H9 (cell line): ENCODE data around the gene EXOC6. TPM values are rescaled to one million over a fixed set of nuclear protein-coding genes. Genes with fewer than 3 reads are reported as not detected.

Source experiments
- DNase-seq: peaks from one replicate; pipeline ENCODE4 v3.0.0-alpha.2; 2017
- H2AFZ ChIP-seq: one replicate; pipeline ENCODE4 v1.6.1; 2013; ENCODE audit warnings: mild to moderate bottlenecking, low read length, control low read depth, moderate library complexity
- H2AK5ac ChIP-seq: 2 replicates; pipeline ENCODE4 v1.6.1; 2013; ENCODE audit warnings: low read length, control low read depth, mixed read lengths; ENCODE audit not compliant: insufficient read length
- H2BK120ac ChIP-seq: one replicate; pipeline ENCODE4 v1.6.1; 2013; ENCODE audit warnings: low read depth, mild to moderate bottlenecking, low read length, control low read depth, inconsistent platforms; ENCODE audit not compliant: poor library complexity, severe bottlenecking
- H2BK12ac ChIP-seq: 2 replicates; pipeline ENCODE4 v1.6.1; 2013; ENCODE audit warnings: low read length, control low read depth, mixed read lengths, low read depth; ENCODE audit not compliant: insufficient read length
- H2BK15ac ChIP-seq: 2 replicates; pipeline ENCODE4 v1.6.1; 2013; ENCODE audit warnings: low read depth, low read length, control low read depth
- H2BK20ac ChIP-seq: one replicate; pipeline ENCODE4 v1.6.1; 2013; ENCODE audit warnings: low read depth, mild to moderate bottlenecking, low read length, control low read depth, inconsistent platforms; ENCODE audit not compliant: poor library complexity, severe bottlenecking
- H2BK5ac ChIP-seq: 2 replicates; pipeline ENCODE4 v1.6.1; 2013; ENCODE audit warnings: low read length, control low read depth, mixed read lengths; ENCODE audit not compliant: insufficient read length
- H3K14ac ChIP-seq: 2 replicates; pipeline ENCODE4 v1.6.1; 2013; ENCODE audit warnings: low read length, control low read depth; ENCODE audit not compliant: insufficient read depth
- H3K18ac ChIP-seq: 2 replicates; pipeline ENCODE4 v1.6.1; 2013; ENCODE audit warnings: low read depth, mild to moderate bottlenecking, mixed read lengths, low read length, control low read depth; ENCODE audit not compliant: insufficient read length
- H3K23ac ChIP-seq: 2 replicates; pipeline ENCODE4 v1.6.1; 2013; ENCODE audit warnings: low read length, control low read depth, mixed read lengths, low read depth; ENCODE audit not compliant: insufficient read length
- H3K23me2 ChIP-seq: 2 replicates; pipeline ENCODE4 v1.6.1; 2013; ENCODE audit warnings: low read depth, mild to moderate bottlenecking, mixed read lengths, low read length, control low read depth; ENCODE audit not compliant: insufficient read length, poor library complexity, severe bottlenecking
- H3K27ac ChIP-seq: 2 replicates; pipeline ENCODE4 v1.5.1; 2013; ENCODE audit warnings: low read length, control low read depth, mixed read lengths, low read depth; ENCODE audit not compliant: insufficient read length
- H3K27me3 ChIP-seq: 2 replicates; pipeline ENCODE4 v1.6.1; 2013; ENCODE audit warnings: low read length, control low read depth, inconsistent platforms; ENCODE audit not compliant: insufficient read depth
- H3K4ac ChIP-seq: 2 replicates; pipeline ENCODE4 v1.6.1; 2013; ENCODE audit warnings: low read depth, mild to moderate bottlenecking, control low read depth, inconsistent platforms, low read length, moderate library complexity
- H3K4me1 ChIP-seq: 2 replicates; pipeline ENCODE4 v1.6.1; 2013; ENCODE audit warnings: low read length, control low read depth, inconsistent platforms; ENCODE audit not compliant: insufficient read depth
- H3K4me2 ChIP-seq: 2 replicates; pipeline ENCODE4 v1.6.1; 2013; ENCODE audit warnings: low read length, control low read depth, mixed read lengths; ENCODE audit not compliant: insufficient read length, insufficient read depth
- H3K56ac ChIP-seq: 2 replicates; pipeline ENCODE4 v1.6.1; 2013; ENCODE audit warnings: low read depth, mild to moderate bottlenecking, mixed read lengths, low read length, control low read depth; ENCODE audit not compliant: insufficient read length
- H3K79me1 ChIP-seq: 2 replicates; pipeline ENCODE4 v1.6.1; 2013; ENCODE audit warnings: low read depth, mild to moderate bottlenecking, moderate library complexity, low read length, control low read depth, inconsistent platforms; ENCODE audit not compliant: insufficient read depth, poor library complexity, severe bottlenecking
- H3K79me2 ChIP-seq: 2 replicates; pipeline ENCODE4 v1.6.1; 2013; ENCODE audit warnings: low read length, control low read depth, inconsistent platforms; ENCODE audit not compliant: insufficient read depth
- H3K9ac ChIP-seq: 2 replicates; pipeline ENCODE4 v1.6.1; 2013; ENCODE audit warnings: low read length, control low read depth, mixed read lengths; ENCODE audit not compliant: insufficient read length; ENCODE audit errors: extremely low read depth
- H3K9me3 ChIP-seq: one replicate; pipeline ENCODE4 v1.6.1; 2013; ENCODE audit warnings: low read depth, low read length, inconsistent platforms; ENCODE audit not compliant: control insufficient read depth
- H3T11ph ChIP-seq: one replicate; pipeline ENCODE4 v1.6.1; 2013; ENCODE audit warnings: mild to moderate bottlenecking, low read length, control low read depth, inconsistent platforms
- H4K20me1 ChIP-seq: one replicate; pipeline ENCODE4 v1.6.1; 2013; ENCODE audit not compliant: control insufficient read depth, insufficient read length, insufficient read depth
- H4K5ac ChIP-seq: 2 replicates; pipeline ENCODE4 v1.6.1; 2013; ENCODE audit warnings: low read depth, mild to moderate bottlenecking, mixed read lengths, low read length, control low read depth; ENCODE audit not compliant: insufficient read length
- H4K8ac ChIP-seq: replicated peaks from 2 replicates; pipeline ENCODE4 v1.6.1; 2013; ENCODE audit warnings: low read length, control low read depth, mixed read lengths, low read depth; ENCODE audit not compliant: insufficient read length
- H4K91ac ChIP-seq: 2 replicates; pipeline ENCODE4 v1.6.1; 2013; ENCODE audit warnings: low read depth, mild to moderate bottlenecking, moderate library complexity, mixed read lengths, low read length, control low read depth; ENCODE audit not compliant: insufficient read length
- H3K27ac Mint-ChIP-seq, 3 experiments: 2 replicates in 2 of 3; 3 replicates in 1 of 3; pipeline ENCODE4 v1.8.0; 2020 to 2021; ENCODE audit warnings: mixed read lengths in 3 of 3, mild to moderate bottlenecking in 1 of 3, moderate library complexity in 1 of 3
- H3K27me3 Mint-ChIP-seq: 2 replicates; pipeline ENCODE4 v1.8.0; 2021; ENCODE audit warnings: low read depth, mild to moderate bottlenecking, moderate library complexity, mixed read lengths
- H3K36me3 Mint-ChIP-seq, 3 experiments: 2 replicates in 2 of 3; 3 replicates in 1 of 3; pipeline ENCODE4 v1.8.0; 2020 to 2021; ENCODE audit warnings: low read depth in 3 of 3, mixed read lengths in 3 of 3; ENCODE audit not compliant: insufficient read depth in 1 of 3
- H3K4me1 Mint-ChIP-seq, 2 experiments: 2 replicates each; pipeline ENCODE4 v1.8.0; 2020; ENCODE audit warnings: mixed read lengths in 2 of 2
- H3K4me3 Mint-ChIP-seq, 2 experiments: 2 replicates in 1 of 2; 3 replicates in 1 of 2; pipeline ENCODE4 v1.8.0; 2020 to 2021; ENCODE audit warnings: mild to moderate bottlenecking in 2 of 2, mixed read lengths in 2 of 2, moderate library complexity in 1 of 2
- H3K9me3 Mint-ChIP-seq, 2 experiments: 2 replicates in 1 of 2; 3 replicates in 1 of 2; pipeline ENCODE4 v1.8.0; 2020; ENCODE audit warnings: mild to moderate bottlenecking in 2 of 2, mixed read lengths in 2 of 2, moderate library complexity in 1 of 2
- WGBS: extraction: QIAGEN DNeasy Blood & Tissue Kit; methylation state at CpG from one replicate; pipeline ENCODE4 v1.1.7; 2013; ENCODE audit warnings: missing lambda C conversion rate, low lambda C conversion rate, mixed read lengths; ENCODE audit not compliant: insufficient read length; ENCODE audit errors: extremely low coverage; 5-methylcytosine and 5-hydroxymethylcytosine counted together
- total RNA-seq: library from RNA; stranded (reverse); gene quantifications from 2 replicates; pipeline ENCODE4 v1.2.1, GENCODE V29; 2021
- TF ChIP-seq, protein P1 (sequence below): fragments of 200-600 bp; sonication (generic); conservative IDR thresholded peaks from 3 replicates; pipeline ENCODE4 v1.8.0; 2021; ENCODE audit warnings: antibody characterized with exemption, mild to moderate bottlenecking

The EXOC6 gene
- total RNA-seq, 1 experiment from 2014 or later = 9.0 TPM

DNA sequence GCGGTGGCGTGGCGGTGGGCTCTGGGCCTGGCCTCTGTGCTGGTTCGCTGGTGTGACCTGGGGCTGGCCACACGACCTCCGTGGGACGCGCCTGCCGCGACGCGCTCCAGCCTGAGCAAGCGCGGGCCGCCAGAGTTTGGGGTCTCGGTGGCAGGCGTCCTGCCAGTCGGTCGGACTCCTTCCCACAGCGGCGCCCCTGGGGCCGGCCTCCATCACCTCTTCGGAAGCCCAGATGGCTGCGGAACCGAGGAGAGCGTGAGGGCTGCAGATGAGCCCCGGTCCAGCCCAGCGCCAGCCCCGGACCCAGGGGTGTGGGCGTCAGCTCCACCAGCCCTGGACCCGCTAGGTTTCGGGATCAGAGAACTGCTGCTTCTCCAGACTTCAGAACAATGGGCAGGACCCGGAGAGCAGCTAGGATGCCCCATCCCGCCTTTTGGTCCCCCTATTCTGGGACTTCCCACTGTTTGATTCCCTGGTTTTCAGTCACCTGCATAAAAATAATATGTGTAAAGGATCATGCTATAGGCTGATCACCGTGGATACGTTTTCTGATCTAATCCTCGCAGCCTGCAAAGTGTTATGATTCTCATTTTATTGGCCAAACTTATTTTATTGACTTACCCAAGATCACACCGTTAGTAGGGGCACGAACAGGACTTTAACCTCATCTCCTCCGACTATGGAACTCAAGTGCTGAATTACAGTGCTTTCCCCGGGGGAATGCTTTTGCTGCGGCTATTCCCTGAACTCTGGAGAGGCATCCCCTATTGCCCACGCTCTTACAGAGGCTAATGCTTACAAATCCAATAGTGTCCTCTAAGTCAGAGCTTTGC is 215.0 kb downstream of the EXOC6 start:
- Histone ChIP-seq H3K18ac (no peak overlapping the region), H2BK5ac (no peak overlapping the region), H2AK5ac (no peak overlapping the region), H3K27me3 (peaks cover 83% of the 10 kb centered on the region), H3K9ac (no peak overlapping the region), H3K79me2 (no peaks in the 10 kb centered on the region), H3T11ph (no peak overlapping the region), H4K91ac (no peak overlapping the region), H3K4ac (no peak overlapping the region), H3K23me2 (peaks cover 4% of the 10 kb centered on the region), H2AFZ (no peak overlapping the region), H2BK12ac (no peak overlapping the region), H3K27ac (no peak overlapping the region), H4K20me1 (no peaks in the 10 kb centered on the region), H4K8ac (no peak overlapping the region), H3K23ac (no peak overlapping the region), H3K4me1 (no peaks in the 10 kb centered on the region), H3K14ac (no peak overlapping the region; the same call in 1 of the 2 replicates), H3K79me1 (no peaks in the 10 kb centered on the region), H3K4me2 (peak overlapping the region; percentile 18), H2BK120ac (no peak overlapping the region), H4K5ac (no peak overlapping the region), H2BK15ac (no peak overlapping the region), H3K9me3 (no peaks in the 10 kb centered on the region), H3K56ac (no peak overlapping the region), H2BK20ac (no peak overlapping the region)
- peaks cover 93% of the 10 kb centered on the region for H3K27me3 Mint-ChIP-seq
- peaks cover 0 to 14% (median 5%) of the 10 kb centered on the region in 3 experiments; a peak in 5 of 7 replicates for H3K36me3 Mint-ChIP-seq
- H3K4me3 Mint-ChIP-seq = peak overlapping the region; percentile 4 to 5; a peak in 2 of 5 replicates
- H3K9me3 Mint-ChIP-seq = peaks cover 6 to 11% of the 10 kb centered on the region in 2 experiments; a peak in 4 of 5 replicates
- DNase-seq = no peak
- TF ChIP-seq, protein P1, sequence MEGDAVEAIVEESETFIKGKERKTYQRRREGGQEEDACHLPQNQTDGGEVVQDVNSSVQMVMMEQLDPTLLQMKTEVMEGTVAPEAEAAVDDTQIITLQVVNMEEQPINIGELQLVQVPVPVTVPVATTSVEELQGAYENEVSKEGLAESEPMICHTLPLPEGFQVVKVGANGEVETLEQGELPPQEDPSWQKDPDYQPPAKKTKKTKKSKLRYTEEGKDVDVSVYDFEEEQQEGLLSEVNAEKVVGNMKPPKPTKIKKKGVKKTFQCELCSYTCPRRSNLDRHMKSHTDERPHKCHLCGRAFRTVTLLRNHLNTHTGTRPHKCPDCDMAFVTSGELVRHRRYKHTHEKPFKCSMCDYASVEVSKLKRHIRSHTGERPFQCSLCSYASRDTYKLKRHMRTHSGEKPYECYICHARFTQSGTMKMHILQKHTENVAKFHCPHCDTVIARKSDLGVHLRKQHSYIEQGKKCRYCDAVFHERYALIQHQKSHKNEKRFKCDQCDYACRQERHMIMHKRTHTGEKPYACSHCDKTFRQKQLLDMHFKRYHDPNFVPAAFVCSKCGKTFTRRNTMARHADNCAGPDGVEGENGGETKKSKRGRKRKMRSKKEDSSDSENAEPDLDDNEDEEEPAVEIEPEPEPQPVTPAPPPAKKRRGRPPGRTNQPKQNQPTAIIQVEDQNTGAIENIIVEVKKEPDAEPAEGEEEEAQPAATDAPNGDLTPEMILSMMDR = no peak
- peaks cover 24 to 50% of the 10 kb centered on the region in 2 experiments for H3K4me1 Mint-ChIP-seq
- no CpG with 5 or more reads among the region's 43 CpGs for WGBS
- H3K27ac Mint-ChIP-seq = no peak overlapping the region
